ENCODE data around the gene TMEM38A. TPM values are rescaled to one million over a fixed set of nuclear protein-coding genes. Genes with fewer than 3 reads are reported as not detected.
A peak's percentile ranks its signal among the peaks of the same experiment; 100 is the strongest.

The TMEM38A gene
- total RNA-seq, result 1.3 and 2.2 TPM in 2 replicates

- DNase-seq (ENCODE audit: low read depth), result no peak
- TF ChIP-seq CTCF (IDR thresholded peaks at IDR 0.05; ENCODE audit: insufficient read depth, low read depth, low read length), result no peak
Measured at GRCh38 chr19:16660763-16661479, at the start of gene TMEM38A. TSS of gene TMEM38A (plus strand) at chr19:16661139. CDS start at chr19:16661218, 79 bp downstream.

GRCh38 chr19:16612636-16613035 lies 48.3 kb upstream of the TMEM38A start:
- peak; percentile 71 for DNase-seq (ENCODE audit: low read depth)

More at GRCh38 chr19:16660763-16661479, at the start of gene TMEM38A:
- peak within 1 kb of the TSS; percentile 96 for H3K4me3 ChIP-seq (ENCODE audit: low read depth, low read length)

GRCh38 chr19:16613841-16614240 lies 47.1 kb upstream of the TMEM38A start:
- TF ChIP-seq CTCF (IDR thresholded peaks at IDR 0.05; ENCODE audit: insufficient read depth, low read depth, low read length), result no peak
- H3K4me3 ChIP-seq (ENCODE audit: low read depth, low read length), result no peak overlapping the region
- DNase-seq (ENCODE audit: low read depth), result no peak

More at GRCh38 chr19:16612636-16613035, 48.3 kb upstream of the TMEM38A start:
- no peak for TF ChIP-seq CTCF (IDR thresholded peaks at IDR 0.05; ENCODE audit: insufficient read depth, low read depth, low read length)
- H3K4me3 ChIP-seq (ENCODE audit: low read depth, low read length), result no peak overlapping the region

GRCh38 chr19:16614941-16615340 lies 46.0 kb upstream of the TMEM38A start:
- no peak for TF ChIP-seq CTCF (IDR thresholded peaks at IDR 0.05; ENCODE audit: insufficient read depth, low read depth, low read length)
- DNase-seq (ENCODE audit: low read depth), result no peak

GRCh38 chr19:16615808-16616207 lies 45.1 kb upstream of the TMEM38A start:
- DNase-seq (ENCODE audit: low read depth), result no peak
- H3K4me3 ChIP-seq (ENCODE audit: low read depth, low read length), result no peak overlapping the region
- no peak for TF ChIP-seq CTCF (IDR thresholded peaks at IDR 0.05; ENCODE audit: insufficient read depth, low read depth, low read length)

More at GRCh38 chr19:16614941-16615340, 46.0 kb upstream of the TMEM38A start:
- H3K4me3 ChIP-seq (ENCODE audit: low read depth, low read length), result no peak overlapping the region

- no peak overlapping the region for H3K4me3 ChIP-seq (ENCODE audit: low read depth, low read length)
- TF ChIP-seq CTCF (IDR thresholded peaks at IDR 0.05; ENCODE audit: insufficient read depth, low read depth, low read length), result no peak
- no peak for DNase-seq (ENCODE audit: low read depth)
Measured at GRCh38 chr19:16618248-16618647, 42.7 kb upstream of the TMEM38A start.
